Stimulated activated CD8-positive, alpha-beta memory T cell treated with anti-CD3 and anti-CD28 coated beads, Interleukin-4, amount 100 ng/mL, for 48 hours (primary cell): Measurements from ENCODE around the gene SULT1B1.

Experiments
- DNase-seq: peaks from one replicate; pipeline ENCODE4 v3.0.0-alpha.2; 2020

SULT1B1 gene

DNA sequence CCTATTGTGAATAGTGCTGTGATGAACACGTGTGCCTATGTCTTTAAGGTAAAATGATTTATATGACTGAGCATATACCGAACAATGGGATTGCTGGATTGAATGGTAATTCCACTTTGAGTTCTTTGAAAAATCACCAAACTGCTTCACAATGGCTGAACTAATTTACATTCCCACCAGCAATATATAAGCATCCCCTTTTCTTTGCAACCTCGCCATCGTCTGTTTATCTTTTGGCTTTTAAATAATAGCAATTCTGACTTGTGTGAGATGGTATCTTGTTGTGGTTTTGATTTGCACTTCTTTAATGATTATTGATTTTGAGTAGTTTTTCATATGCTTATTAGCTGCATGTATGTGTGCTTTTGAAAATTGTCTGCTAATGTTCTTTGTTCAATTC lies 75.6 kb downstream of the SULT1B1 start:
- no peak for DNase-seq
